ENCODE data around the gene RANBP3L. TPM values are rescaled to one million over a fixed set of nuclear protein-coding genes. Genes with fewer than 3 reads are reported as not detected.

The RANBP3L gene
- total and polyA plus RNA-seq, 2 of the 4 experiments (the other 2 are of a cell fraction), result not detected

DNA sequence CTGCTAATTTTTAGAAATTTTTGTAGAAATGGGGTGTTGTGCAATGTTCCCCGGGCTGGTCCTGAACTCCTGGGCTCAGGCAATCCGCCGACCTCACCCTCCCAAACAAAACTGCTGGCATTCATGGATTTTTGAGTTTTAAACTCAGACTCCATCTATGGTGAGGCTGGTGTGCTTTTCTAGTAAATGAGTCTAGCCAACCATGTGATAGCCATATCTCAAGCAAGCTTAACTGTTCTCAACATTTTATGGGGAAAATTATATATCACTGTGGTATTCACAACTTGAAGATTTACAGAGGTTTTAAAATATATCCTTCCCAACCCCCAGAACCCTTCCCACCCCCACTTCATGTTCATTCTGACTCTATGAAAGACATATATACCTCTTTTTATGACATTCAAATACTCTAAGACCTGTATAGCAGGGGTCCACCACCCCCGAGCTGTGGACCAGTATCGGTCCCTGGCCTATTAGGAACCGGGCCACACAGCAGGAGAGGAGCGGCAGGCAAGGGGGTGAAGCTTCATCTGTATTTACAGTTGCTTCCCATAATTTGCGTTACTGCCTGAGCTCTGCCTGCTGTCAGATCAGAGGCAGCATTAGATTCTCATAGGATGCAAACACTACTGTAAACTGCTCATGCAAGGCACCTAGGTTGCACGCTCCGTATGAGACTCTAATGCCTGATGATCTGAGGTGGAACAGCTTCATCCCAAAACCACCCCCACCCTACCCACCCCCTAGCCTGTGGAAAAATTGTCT, 55.5 kb downstream of the RANBP3L start:
- no peaks in the 10 kb centered on the region for H3K36me3 ChIP-seq (ENCODE audit: control insufficient read depth, insufficient read depth, low read length)
- no peak overlapping the region for H3K9ac ChIP-seq (ENCODE audit: low read depth, low read length)
- CTCF ChIA-PET, result interaction anchor here (0.6 kb wide), 1 partner anchor 93 kb away, joined by 3 read pairs; no protein-coding TSS in a partner anchor
- TF ChIP-seq CHD1 (IDR thresholded peaks at IDR 0.05; ENCODE audit: low read depth, low read length) (no peak), BHLHE40 (IDR thresholded peaks at IDR 0.05; ENCODE audit: low read depth, low read length) (no peak), MXI1 (IDR thresholded peaks at IDR 0.05; ENCODE audit: borderline replicate concordance, low read depth, low read length) (no peak), RCOR1 (IDR thresholded peaks at IDR 0.05; ENCODE audit: insufficient replicate concordance, low read length) (no peak), FOS (IDR thresholded peaks at IDR 0.05; ENCODE audit: low read depth, low read length) (no peak), CEBPB (IDR thresholded peaks at IDR 0.05; ENCODE audit: low read depth, low read length) (no peak), POLR2A (IDR thresholded peaks at IDR 0.05; ENCODE audit: low read depth, low read length) (no peak), SMC3 (IDR thresholded peaks at IDR 0.05; ENCODE audit: low read depth, low read length) (no peak), MAFK (IDR thresholded peaks at IDR 0.05; ENCODE audit: low read depth, low read length) (no peak), RAD21 (IDR thresholded peaks at IDR 0.05; ENCODE audit: low read length) (no peak), RFX5 (IDR thresholded peaks at IDR 0.05; ENCODE audit: low read depth, low read length) (no peak), NFE2L2 (IDR thresholded peaks at IDR 0.05; ENCODE audit: low read depth, low read length) (no peak)
- TF ChIP-seq, protein P1, sequence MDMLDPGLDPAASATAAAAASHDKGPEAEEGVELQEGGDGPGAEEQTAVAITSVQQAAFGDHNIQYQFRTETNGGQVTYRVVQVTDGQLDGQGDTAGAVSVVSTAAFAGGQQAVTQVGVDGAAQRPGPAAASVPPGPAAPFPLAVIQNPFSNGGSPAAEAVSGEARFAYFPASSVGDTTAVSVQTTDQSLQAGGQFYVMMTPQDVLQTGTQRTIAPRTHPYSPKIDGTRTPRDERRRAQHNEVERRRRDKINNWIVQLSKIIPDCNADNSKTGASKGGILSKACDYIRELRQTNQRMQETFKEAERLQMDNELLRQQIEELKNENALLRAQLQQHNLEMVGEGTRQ (IDR thresholded peaks at IDR 0.05; ENCODE audit: low read depth, low read length), result no peak
- TF ChIP-seq, protein P2, sequence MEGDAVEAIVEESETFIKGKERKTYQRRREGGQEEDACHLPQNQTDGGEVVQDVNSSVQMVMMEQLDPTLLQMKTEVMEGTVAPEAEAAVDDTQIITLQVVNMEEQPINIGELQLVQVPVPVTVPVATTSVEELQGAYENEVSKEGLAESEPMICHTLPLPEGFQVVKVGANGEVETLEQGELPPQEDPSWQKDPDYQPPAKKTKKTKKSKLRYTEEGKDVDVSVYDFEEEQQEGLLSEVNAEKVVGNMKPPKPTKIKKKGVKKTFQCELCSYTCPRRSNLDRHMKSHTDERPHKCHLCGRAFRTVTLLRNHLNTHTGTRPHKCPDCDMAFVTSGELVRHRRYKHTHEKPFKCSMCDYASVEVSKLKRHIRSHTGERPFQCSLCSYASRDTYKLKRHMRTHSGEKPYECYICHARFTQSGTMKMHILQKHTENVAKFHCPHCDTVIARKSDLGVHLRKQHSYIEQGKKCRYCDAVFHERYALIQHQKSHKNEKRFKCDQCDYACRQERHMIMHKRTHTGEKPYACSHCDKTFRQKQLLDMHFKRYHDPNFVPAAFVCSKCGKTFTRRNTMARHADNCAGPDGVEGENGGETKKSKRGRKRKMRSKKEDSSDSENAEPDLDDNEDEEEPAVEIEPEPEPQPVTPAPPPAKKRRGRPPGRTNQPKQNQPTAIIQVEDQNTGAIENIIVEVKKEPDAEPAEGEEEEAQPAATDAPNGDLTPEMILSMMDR (conservative IDR thresholded peaks at IDR 0.05; ENCODE audit: low read depth, low read length), result no peak
- TF ChIP-seq, protein P3, sequence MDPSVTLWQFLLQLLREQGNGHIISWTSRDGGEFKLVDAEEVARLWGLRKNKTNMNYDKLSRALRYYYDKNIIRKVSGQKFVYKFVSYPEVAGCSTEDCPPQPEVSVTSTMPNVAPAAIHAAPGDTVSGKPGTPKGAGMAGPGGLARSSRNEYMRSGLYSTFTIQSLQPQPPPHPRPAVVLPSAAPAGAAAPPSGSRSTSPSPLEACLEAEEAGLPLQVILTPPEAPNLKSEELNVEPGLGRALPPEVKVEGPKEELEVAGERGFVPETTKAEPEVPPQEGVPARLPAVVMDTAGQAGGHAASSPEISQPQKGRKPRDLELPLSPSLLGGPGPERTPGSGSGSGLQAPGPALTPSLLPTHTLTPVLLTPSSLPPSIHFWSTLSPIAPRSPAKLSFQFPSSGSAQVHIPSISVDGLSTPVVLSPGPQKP (IDR thresholded peaks at IDR 0.05; ENCODE audit: borderline replicate concordance, low read depth, low read length), result no peak

More for the DNA sequence above, 55.5 kb downstream of the RANBP3L start:
- intact Hi-C loops (cut with micrococcal nuclease) (loop anchor here (10.0 kb wide), 1 partner anchor 629 kb away; the partner anchor contains the start of gene NIPBL), dilution Hi-C loops (cut with HindIII; ENCODE audit: low sequenced_read_pairs, unreplicated experiment) (no loop called here), in situ Hi-C loops (cut with MboI; ENCODE audit: low sequenced_read_pairs) (no loop called here)
- no peaks in the 10 kb centered on the region for H3K27me3 ChIP-seq (ENCODE audit: control insufficient read depth, insufficient read depth, low read length)
- H3K18ac ChIP-seq (ENCODE audit: low read depth, low read length), result no peak overlapping the region
- no peak overlapping the region for H2BK120ac ChIP-seq (ENCODE audit: low read depth, low read length)
- no peak overlapping the region for H2AK5ac ChIP-seq (ENCODE audit: low read depth, low read length)
- H4K20me1 ChIP-seq (ENCODE audit: insufficient read depth, low read length), result no peaks in the 10 kb centered on the region
- POLR2A ChIA-PET (ENCODE audit: unreplicated experiment), result no interaction called here
- no peak overlapping the region for H2AFZ ChIP-seq (replicated peaks; ENCODE audit: low read length, poor library complexity)
- H2BK15ac ChIP-seq (ENCODE audit: low read depth, low read length), result no peak overlapping the region
- H3K23ac ChIP-seq (ENCODE audit: low read depth, low read length), result no peak overlapping the region
- no peak overlapping the region for H4K5ac ChIP-seq (ENCODE audit: low read depth, low read length)
- no TSS peak for BruUV-seq (replicated peaks)
- H2AK9ac ChIP-seq (replicated peaks; ENCODE audit: low read depth, low read length, poor library complexity), result no peak overlapping the region
- H4K8ac ChIP-seq (ENCODE audit: low read depth in 2 of 2, low read length in 2 of 2), result no peak overlapping the region
- no peak overlapping the region for H4K91ac ChIP-seq (ENCODE audit: insufficient read depth, low read depth, low read length)
- no peak overlapping the region for H3K14ac ChIP-seq (replicated peaks; ENCODE audit: low read depth, low read length)
- no peak overlapping the region for H3K4me2 ChIP-seq (ENCODE audit: low read depth, low read length)
- H3K79me1 ChIP-seq (ENCODE audit: low read depth in 1 of 2, low read length in 2 of 2), result 0 out of 4 replicates have a peak, but pooled peaks cover 0 to 4% of the 10 kb centered on the region in 2 experiments
- DNase-seq, result no peak
- H3K9me1 ChIP-seq (ENCODE audit: insufficient read depth, low read length), result 0 out of 2 replicates have a peak, but pooled peaks cover 3% of the 10 kb centered on the region
- no peak overlapping the region for H3K4me3 ChIP-seq (ENCODE audit: insufficient read depth, low read depth, low read length)
- H2BK20ac ChIP-seq (ENCODE audit: low read depth, low read length), result no peak overlapping the region
- peaks cover 2% of the 10 kb centered on the region; the same call in 1 of the 2 replicates for H3K4me1 ChIP-seq (ENCODE audit: control insufficient read depth, insufficient read depth, low read length)
- no peak overlapping the region for H3K56ac ChIP-seq (ENCODE audit: extremely low read depth, insufficient read depth, low read length)
- no peak for ATAC-seq (ENCODE audit: low read depth)
- 93% methylated on average over 5 of the region's 10 CpGs; no CpG with 5 or more reads in 1 of the 2 experiments for WGBS, 2 experiments (ENCODE audit: extremely low coverage in 2 of 2, insufficient read length in 1 of 2)
- H3K9me3 ChIP-seq (ENCODE audit: control insufficient read depth, insufficient read depth, low read length), result no peaks in the 10 kb centered on the region
- H2BK5ac ChIP-seq (ENCODE audit: low read depth, low read length, poor library complexity, severe bottlenecking), result no peak overlapping the region
- no peak overlapping the region for H3K27ac ChIP-seq (ENCODE audit: insufficient read depth, low read length)
- no peak overlapping the region for H3K4ac ChIP-seq (ENCODE audit: low read depth, low read length)

Measured in IMR-90 (cell line).